Vagina (tissue), 2 donors: ENCODE data around the gene TIGAR. TPM values are rescaled to one million over a fixed set of nuclear protein-coding genes. Genes with fewer than 3 reads are reported as not detected.

Experiments
- DNase-seq, 2 donors: peaks; one replicate each; pipeline ENCODE4 v3.0.0-alpha.2; 2017; ENCODE audit errors: extremely low spot score in 2 of 2
- H3K27ac ChIP-seq: fragments of 200-600 bp; sonication (generic); one replicate; pipeline ENCODE4 v1.5.1; 2019
- H3K27me3 ChIP-seq: fragments of 200-600 bp; sonication (generic); one replicate; pipeline ENCODE4 v1.5.1; 2019
- H3K36me3 ChIP-seq, 2 donors: fragments of 200-600 bp; sonication (generic); one replicate each; pipeline ENCODE4 v1.5.1; 2017 to 2019
- H3K4me1 ChIP-seq: fragments of 200-600 bp; sonication (generic); one replicate; pipeline ENCODE4 v1.5.1; 2019
- H3K4me3 ChIP-seq, 2 donors: fragments of 200-600 bp; sonication (generic); 1 replicate in 1 of 2; 2 replicates in 1 of 2; pipeline ENCODE4 v1.5.1; 2016 to 2019
- H3K9me3 ChIP-seq: fragments of 200-600 bp; sonication (generic); one replicate; pipeline ENCODE4 v1.5.1; 2019
- CTCF ChIP-seq, 3 experiments: fragments of 450-650 bp in 2 of 3; fragments of 200-600 bp in 1 of 3; sonication (generic) in 1 of 3; IDR thresholded peaks; one replicate each; pipeline ENCODE4 v1.5.1; 2017 to 2019; ENCODE audit warnings: antibody characterized with exemption in 3 of 3, mild to moderate bottlenecking in 2 of 3, moderate library complexity in 2 of 3
- POLR2A ChIP-seq, 2 donors: fragments of 450-650 bp; IDR thresholded peaks; one replicate each; pipeline ENCODE4 v1.6.1; 2017; ENCODE audit warnings: antibody characterized with exemption in 2 of 2, mild to moderate bottlenecking in 2 of 2, moderate library complexity in 2 of 2
- POLR2AphosphoS5 ChIP-seq, 2 donors: sonication (generic); formaldehyde crosslinking; IDR thresholded peaks; one replicate each; pipeline ENCODE4 v1.9.0; 2017; ENCODE audit warnings: antibody characterized with exemption in 2 of 2, mild to moderate bottlenecking in 2 of 2, low read depth in 1 of 2; ENCODE audit not compliant: insufficient read depth in 1 of 2
- intact Hi-C: fragments of 100-400 bp; cut with DNase I; formaldehyde crosslinking; loops from one replicate; pipeline ENCODE4 v1.15.1; 2023
- total RNA-seq: library from RNA; depleted of rRNA; stranded (reverse); fragments of >200 nt; gene quantifications from one replicate; pipeline ENCODE4 v1.2.3, GENCODE V29; 2016

The TIGAR gene
- total RNA-seq, 1 donor from 2014 or later: 0.98 TPM

- no peaks in the 10 kb centered on the region for H3K27me3 ChIP-seq
- H3K9me3 ChIP-seq: no peaks in the 10 kb centered on the region
- H3K4me3 ChIP-seq: no peak overlapping the region
- TF ChIP-seq POLR2A (IDR thresholded peaks at IDR 0.05) (no peak), POLR2AphosphoS5 (IDR thresholded peaks at IDR 0.05; ENCODE audit: insufficient read depth in 1 of 2, low read depth in 1 of 2) (no peak), CTCF (IDR thresholded peaks at IDR 0.05) (no peak)
- peaks cover 82% of the 10 kb centered on the region for H3K4me1 ChIP-seq
- no peak for DNase-seq
- H3K36me3 ChIP-seq: peaks cover 0 to 20% of the 10 kb centered on the region in 2 donors
- no peak overlapping the region for H3K27ac ChIP-seq
- intact Hi-C loops: loop anchor here (5.0 kb wide), 1 partner anchor 291 kb away; no protein-coding TSS in a partner anchor
These were observed 38.0 kb upstream of the TIGAR start for GRCh38 chr12:4282892-4283511.

DNA sequence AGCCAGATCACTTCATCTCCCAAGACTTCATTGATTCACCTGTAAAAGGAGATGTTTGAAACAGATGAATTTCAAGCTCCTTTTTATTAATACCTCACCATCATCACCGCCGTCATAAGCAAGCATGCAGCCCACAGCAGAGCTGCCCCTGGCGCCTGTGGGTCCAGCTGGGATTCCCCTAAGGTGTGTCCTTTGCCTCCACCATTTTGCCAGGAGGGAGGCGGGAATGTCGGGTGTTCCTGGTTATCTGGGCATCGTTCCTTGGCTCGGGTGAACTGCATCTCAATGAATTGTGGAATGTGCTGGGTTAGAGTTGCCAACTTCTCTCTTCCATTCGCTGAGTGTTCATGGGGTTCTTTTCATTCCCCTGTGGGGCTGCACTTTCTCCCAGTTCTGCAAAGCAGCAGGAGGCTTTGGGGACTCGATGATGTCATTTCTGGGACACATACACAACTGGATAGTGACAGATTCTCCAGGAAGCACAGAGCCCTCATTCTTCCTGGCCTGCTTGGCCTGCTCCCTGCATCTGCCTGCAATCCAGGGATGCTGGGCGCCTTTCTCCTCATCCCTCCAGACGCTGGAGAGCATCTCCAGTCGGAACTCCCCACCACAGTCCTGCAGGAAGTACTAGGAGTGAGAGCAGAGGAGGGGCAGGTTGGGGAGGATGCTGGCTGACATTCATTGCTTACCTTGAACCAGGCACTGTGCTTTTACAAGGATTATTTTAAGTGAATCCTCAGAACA is 37.3 kb upstream of the TIGAR start:
- peaks cover 81% of the 10 kb centered on the region for H3K4me1 ChIP-seq
- H3K27ac ChIP-seq: no peak overlapping the region
- peaks cover 0 to 19% of the 10 kb centered on the region in 2 donors for H3K36me3 ChIP-seq
- intact Hi-C loops: loop anchor here (5.0 kb wide), 1 partner anchor 291 kb away; no protein-coding TSS in a partner anchor
- peak in 1 of 2 donors; percentile 85 for DNase-seq
- no peaks in the 10 kb centered on the region for H3K27me3 ChIP-seq
- no peak overlapping the region for H3K4me3 ChIP-seq
- H3K9me3 ChIP-seq: no peaks in the 10 kb centered on the region
- TF ChIP-seq POLR2AphosphoS5 (IDR thresholded peaks at IDR 0.05; ENCODE audit: insufficient read depth in 1 of 2, low read depth in 1 of 2) (no peak), CTCF (IDR thresholded peaks at IDR 0.05) (no peak), POLR2A (IDR thresholded peaks at IDR 0.05) (no peak)

- H3K4me3 ChIP-seq: no peak overlapping the region
- H3K4me1 ChIP-seq: peaks cover 79% of the 10 kb centered on the region
- intact Hi-C loops: loop anchor here (5.0 kb wide), 1 partner anchor 292 kb away; no protein-coding TSS in a partner anchor
- H3K27me3 ChIP-seq: no peaks in the 10 kb centered on the region
- peak in 1 of 2 donors; percentile 46 for DNase-seq
- H3K36me3 ChIP-seq: peaks cover 0 to 26% of the 10 kb centered on the region in 2 donors
- no peaks in the 10 kb centered on the region for H3K9me3 ChIP-seq
- TF ChIP-seq CTCF (IDR thresholded peaks at IDR 0.05) (no peak), POLR2AphosphoS5 (IDR thresholded peaks at IDR 0.05; ENCODE audit: insufficient read depth in 1 of 2, low read depth in 1 of 2) (no peak), POLR2A (IDR thresholded peaks at IDR 0.05) (no peak)
- no peak overlapping the region for H3K27ac ChIP-seq
These were observed 36.7 kb upstream of the TIGAR start for GRCh38 chr12:4284306-4284705.

- intact Hi-C loops: no loop called here
- no peak for TF ChIP-seq CTCF (IDR thresholded peaks at IDR 0.05)
- TF ChIP-seq POLR2A (IDR thresholded peaks at IDR 0.05): no peak
- TF ChIP-seq POLR2AphosphoS5 (IDR thresholded peaks at IDR 0.05; ENCODE audit: insufficient read depth in 1 of 2, low read depth in 1 of 2): no peak
- Histone ChIP-seq H3K9me3 (no peaks in the 10 kb centered on the region), H3K4me1 (peaks cover 80% of the 10 kb centered on the region), H3K36me3 (peaks cover 0 to 33% of the 10 kb centered on the region in 2 donors), H3K27me3 (no peaks in the 10 kb centered on the region), H3K4me3 (no peak overlapping the region), H3K27ac (no peak overlapping the region)
- no peak for DNase-seq
These were observed 35.9 kb upstream of the TIGAR start for GRCh38 chr12:4285070-4285469.

DNA sequence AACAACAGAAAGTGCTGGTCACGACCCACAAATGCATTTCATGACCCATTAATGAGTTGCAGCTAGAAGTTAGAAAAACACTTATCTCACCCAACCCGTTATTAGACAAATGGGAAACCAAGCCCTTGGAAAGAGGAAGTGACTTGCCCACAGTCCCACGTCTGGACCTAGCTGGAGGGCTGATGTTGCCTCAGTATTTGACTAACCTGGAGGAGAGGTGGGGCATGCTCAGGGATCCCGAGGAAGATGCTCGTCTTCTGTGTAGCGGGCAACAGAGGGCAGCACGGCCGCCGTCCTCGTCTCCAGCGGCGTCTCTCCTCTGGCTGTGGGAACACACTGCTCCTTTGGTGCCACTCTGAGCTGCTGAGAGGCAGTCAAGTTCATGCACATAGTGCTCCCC is 34.8 kb upstream of the TIGAR start:
- no peak for TF ChIP-seq POLR2AphosphoS5 (IDR thresholded peaks at IDR 0.05; ENCODE audit: insufficient read depth in 1 of 2, low read depth in 1 of 2)
- no peak for TF ChIP-seq POLR2A (IDR thresholded peaks at IDR 0.05)
- no peak for TF ChIP-seq CTCF (IDR thresholded peaks at IDR 0.05)
- Histone ChIP-seq H3K4me1 (peaks cover 70% of the 10 kb centered on the region), H3K27ac (peak overlapping the region; percentile 39), H3K4me3 (no peak overlapping the region), H3K36me3 (peaks cover 0 to 34% of the 10 kb centered on the region in 2 donors), H3K27me3 (no peaks in the 10 kb centered on the region), H3K9me3 (no peaks in the 10 kb centered on the region)
- intact Hi-C loops: no loop called here
- DNase-seq: no peak
